Effector CD4-positive, alpha-beta T cell (primary cell): ENCODE data around the gene PODN.

Experiments
- DNase-seq: peaks from one replicate; pipeline ENCODE4 v3.0.0-alpha.2; 2020

Gene PODN

DNA sequence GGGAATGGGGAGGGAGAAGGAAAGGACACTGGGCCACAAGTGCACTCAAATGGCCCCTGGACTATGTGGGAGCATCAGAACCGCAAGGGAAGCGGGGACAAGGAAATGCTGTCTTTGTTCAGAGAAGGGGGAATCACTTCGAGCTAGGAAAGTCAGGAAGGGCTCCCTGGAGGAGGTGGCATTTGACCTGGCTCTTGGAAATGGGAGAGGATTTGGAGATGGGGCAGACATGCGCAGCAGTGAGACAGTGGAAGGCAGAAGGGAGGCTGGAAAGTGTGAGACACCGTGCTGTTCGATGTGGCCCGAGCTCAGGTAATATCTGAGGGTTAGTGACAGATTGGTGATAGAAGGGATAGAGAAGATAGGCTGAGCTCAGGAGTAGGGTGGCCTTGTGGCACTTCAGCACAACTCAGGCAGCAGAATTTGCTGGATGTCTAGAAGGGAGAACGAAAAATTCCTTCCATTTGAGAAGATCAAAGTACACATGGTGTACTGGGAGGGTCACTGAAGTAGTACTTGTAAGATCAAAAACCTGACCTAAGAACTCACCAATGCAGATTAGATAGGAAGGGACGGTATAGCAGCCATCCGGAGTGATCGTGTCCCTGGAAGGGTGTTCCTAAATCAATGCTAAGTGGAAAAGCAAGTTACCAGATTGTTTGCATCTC is 55.1 kb downstream of the PODN start:
- no peak for DNase-seq

DNA sequence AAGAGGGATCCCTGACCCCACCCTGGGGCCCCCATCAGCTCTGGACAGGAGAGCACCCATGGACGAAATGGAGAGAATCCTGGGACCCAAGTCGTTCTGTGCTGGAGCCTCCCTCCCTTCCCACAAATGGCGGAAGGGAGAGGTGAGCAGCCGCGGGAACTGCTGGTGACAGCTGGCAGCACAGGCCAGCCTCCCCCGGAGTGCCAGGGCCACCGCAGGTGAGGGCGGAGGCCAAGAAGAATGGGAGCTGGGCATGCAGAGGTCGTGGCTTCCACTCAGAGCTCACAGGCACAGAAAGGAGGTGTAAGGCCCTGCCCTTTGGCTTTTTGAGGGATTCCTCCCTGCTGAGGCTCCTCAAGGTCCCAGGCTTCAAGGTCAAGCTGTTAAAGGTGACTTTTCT is 55.8 kb downstream of the PODN start:
- DNase-seq: no peak

DNA sequence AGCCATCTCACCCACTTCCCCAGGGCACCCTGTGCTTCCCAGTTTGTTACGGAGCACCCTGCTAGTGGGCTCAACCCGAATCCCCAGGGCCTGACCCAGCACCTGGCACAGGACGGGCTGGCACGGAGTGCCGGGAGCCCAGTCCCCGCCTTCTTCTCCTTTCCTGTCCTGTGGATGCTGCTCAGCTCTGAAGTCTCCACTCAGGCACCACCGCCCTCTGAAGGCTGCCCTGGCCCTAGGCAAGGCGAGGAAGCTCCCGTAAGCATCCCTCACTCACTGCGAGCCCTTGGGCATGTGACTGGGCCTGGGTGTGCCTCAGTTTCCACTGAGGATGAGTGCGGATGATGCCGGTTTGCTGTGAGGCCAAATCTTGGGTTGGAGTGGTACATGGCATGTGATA is 58.6 kb downstream of the PODN start:
- no peak for DNase-seq

DNA sequence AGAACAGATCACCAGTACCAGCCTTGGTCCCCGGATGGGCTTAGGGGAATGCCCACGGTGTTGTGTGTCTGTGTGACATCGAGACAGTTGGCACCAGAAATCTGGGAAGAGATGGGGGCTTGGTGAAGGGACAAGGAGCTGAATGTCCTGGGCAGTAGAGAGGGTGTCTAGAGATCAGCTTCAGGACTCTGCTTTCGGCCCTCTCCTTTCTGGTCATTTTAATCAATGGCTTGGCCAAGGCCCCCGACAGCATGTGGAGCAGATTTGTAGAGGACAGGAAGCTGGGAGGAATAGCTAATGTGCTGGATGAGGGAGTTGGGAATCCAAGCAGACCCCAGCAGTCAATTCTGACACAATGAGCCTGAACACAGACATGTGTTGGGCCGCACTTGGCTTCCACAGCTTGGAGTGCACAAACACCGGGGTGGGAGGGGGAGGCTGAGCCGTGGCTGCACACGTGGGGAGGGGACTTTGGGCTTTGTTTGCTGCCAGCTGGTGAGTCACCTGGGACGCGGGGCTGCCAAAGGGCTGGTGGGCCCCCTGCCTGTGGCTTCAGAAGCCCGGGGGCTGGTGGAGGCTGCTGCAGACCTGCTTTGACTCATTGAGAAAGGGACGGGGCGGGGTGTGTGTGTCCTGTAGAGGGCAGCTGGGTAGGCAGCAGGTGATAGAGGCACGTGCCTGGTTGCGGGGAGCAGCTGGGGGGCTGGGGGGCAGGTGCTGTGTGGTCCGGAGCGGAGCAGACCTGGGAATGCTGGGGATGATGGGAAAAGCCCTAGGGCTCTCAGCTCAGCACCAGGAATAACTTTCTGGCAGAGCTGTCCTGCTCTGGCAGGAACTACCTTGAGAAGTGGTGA is 59.5 kb downstream of the PODN start:
- DNase-seq: no peak

DNA sequence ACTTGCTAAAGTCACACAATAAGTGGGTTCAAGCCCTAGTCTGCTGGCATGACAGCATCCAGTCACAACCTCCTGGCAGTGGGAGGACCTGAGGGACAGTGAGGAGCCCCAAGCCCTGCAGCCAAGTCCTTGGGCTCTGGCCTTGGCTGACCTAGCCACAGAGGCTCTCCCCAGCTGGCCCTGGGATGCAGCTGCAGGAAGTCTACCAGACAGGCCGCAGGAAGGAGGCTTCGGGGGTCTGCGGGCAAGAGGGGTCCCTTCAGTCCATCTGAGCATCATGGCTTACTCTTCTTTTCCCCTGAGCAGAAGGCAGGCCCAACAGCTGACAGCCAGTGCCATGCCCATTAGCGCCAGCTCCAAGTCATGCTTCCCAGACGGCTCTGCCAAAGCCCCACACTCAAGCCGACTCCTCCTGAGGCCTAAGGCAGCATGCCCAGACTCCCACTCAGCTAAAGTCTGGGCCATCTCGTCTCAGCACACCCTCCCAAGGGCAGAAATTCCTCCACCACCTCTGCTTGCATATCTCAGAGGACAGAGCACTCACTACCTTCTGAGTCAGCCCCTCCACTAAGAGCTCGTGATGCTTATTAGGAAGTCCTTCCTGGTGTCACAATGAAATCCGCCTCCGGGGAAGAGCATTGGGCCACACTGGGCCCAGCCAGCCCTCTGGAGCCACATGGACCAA is 60.3 kb downstream of the PODN start:
- DNase-seq: no peak

DNA sequence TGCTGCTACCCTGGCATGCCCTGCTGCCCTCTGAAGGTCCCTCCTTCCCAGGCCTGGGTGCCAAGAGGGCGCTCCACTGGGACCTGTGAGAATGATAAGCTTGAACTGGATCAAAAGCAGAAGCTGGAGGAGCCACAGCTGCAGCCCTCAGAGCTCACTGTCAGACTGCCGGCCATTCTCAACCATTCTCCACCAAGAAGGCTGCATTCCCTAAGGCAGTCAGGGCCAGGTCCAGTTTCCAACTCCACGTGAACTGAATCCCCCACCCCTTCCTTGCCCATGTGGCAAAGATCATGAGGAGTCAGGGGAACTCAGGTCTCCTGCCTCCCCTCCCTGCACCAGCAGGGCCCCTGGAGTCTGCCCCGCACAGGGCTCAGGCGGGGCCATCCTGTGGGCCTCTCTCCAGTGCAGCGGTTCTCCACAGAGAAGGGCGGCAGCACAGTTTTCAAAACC is 61.0 kb downstream of the PODN start:
- no peak for DNase-seq

DNA sequence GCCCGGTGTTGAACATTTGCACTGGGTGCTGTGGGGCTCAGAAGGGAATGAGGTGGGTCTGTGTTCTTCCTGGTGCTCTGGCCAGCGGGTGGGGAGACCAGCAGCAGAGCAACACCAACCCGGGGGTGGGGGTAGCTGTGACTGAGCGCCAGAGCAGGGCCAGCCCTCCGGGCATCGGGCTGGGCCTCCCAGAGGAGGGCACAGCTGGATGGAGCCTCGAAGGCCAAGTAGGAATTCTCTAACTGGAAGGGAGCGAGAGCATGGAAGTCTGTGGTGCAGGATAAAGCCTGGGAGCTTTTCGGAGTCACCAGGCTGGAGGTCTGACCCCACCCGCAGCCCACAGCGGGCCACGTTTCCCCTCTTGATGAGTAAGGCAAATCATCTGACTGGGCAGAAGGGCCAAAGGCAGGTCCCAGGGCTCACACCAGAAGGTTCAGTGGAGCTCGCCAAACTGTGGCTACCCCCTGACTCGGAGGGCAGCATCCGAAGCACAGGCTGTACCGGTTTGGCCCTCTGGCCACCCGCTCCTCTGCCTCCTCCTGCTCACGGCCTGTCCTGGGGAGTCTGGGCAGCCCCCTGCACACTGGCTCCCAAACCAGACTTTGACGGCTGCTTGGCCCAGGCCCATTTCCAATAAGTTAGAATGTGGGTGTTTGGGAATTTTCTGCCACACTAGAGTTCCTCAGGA is 61.6 kb downstream of the PODN start:
- no peak for DNase-seq

DNA sequence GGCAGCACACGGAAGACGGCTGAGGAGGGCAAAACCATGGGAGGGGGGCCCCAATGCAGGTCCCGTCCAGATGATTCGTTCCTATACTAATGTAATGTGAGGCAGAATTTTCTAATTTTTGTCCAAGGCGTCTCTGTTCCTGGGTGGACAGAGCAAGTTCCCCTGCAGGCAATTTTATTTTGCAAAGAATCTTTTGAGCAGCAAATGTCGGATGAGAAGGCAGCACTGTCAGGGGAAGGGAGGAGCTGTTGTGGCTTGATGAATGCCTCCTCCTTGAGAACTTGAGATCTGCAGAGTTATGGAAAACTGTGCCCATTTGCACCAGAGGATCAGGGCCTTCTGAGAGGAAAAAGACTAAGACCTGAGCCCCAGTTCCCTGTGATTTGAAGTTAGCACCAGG is 63.1 kb downstream of the PODN start:
- DNase-seq: no peak

DNA sequence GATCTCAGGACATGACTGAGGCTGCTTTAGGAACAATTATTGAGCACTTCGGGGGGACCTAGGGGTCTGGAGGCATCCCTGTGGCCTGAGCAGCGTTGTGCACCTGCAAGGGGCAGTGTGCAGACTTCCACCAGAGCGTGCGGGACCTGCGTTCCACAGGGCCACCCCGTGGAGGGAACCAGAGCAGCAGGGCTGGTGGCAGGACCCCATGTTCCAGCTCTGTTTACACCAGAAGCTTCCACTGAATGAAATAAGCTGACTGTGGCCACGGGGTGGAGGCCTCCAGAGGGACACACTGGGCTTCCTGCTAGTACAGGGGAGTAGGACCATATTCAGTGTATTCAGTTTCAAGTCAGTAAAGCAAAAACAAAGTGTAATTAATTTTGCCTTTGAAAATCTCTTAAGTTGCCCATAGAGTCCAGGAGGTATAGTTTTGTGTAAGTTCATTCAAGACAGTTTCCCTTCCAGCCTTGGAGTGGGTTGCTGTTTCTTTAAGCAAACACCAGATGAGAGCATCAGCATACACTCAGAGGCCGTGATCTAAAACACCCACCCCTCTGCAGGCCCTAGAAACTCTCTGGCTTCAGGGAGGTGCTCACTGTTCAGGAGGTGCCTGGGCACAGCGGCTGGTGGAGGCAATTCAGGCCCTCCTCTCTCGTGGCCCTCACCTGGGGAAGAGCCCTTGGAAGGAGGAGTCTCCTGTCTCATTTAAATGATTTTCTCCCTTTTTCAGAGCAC is 63.8 kb downstream of the PODN start:
- no peak for DNase-seq

DNA sequence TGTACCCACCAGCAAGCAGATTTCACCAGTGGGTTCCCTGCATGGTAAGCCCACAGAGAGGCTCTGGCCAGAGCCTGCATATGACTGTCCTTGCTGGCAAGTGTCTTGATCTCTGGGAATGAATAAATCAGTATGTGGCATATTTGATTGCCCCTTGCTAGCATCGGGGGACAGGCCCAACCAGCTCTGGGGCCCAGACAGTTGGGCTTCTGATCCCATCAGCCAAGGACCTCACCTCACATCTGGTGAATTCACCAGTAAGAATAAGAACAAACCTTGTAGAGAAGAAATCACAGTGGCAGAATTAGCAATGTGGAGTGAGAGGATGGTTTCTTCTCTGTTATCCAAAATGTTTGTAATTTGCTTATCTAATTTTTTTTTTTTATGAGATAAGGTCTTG is 64.5 kb downstream of the PODN start:
- DNase-seq: no peak

DNA sequence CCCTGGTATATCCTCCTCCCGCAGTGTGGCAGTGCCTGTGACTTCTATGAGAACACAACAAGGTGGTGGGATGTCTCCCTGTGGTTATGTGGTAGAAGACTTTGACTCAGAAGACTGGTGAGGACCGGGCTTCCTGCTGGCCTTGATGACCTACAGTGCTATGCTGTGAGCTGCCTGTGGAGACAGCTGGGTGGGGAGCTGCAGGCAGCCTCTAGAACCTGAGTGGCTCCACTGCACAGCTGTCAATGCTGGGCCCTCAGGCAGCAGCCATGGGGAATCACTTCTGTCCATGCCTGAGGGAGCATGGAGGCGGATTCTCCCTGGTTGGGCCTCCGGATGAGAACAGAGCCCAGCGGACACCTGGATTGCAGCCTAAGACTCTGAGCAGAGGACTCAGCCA is 65.5 kb downstream of the PODN start:
- no peak for DNase-seq

DNA sequence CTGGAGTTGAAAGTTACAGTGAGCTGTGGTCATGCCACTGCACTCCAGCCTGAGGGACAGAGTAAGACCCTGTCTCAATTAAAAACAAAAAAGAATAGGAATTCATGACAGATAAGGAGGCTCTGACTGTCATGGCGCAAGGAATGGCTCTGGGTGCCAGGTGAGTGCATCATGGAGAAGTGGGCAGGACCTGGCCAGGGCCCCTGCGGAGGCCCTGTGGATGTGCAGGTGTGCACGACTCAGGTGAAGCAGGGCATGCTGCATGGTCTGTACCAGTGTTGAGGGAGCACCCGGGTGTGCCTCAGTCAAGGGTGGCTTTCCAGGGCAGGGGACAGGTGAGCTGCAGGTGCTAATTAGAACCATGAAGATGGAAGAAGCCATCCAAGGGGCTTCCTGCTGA is 66.4 kb downstream of the PODN start:
- no peak for DNase-seq

DNA sequence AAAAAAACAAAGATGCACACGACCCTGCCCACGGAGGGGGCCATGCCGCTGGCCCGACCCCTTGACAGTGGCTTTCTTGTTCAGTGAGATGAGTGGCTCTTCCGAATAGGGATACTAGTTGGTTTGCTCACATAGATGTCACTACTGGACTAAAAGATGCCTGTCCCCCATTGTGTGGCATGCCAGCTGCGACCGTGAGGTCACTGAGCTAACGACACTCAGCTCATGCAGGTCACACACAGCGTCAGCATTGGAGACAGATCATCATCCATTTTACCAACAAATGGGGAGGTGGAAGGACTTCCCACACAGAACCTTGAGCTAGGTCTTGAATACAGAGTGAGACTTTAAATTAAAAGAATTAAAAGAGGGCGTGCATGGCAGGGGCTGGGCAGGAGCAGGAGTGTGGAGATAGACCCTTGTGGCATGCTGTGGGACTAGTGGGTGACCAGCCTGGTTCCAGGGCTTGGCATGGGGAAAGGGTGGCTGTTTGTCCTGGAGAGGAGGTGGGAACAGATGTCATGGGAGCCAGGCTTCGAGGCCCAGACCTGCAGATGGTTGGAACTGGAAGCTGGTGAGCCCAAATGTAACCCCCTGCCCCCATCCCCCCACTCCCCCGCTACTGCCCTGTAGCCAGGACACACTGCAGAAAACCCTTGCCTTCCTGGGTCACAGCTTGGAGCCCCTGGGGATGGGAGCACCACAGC is 68.0 kb downstream of the PODN start:
- DNase-seq: no peak

DNA sequence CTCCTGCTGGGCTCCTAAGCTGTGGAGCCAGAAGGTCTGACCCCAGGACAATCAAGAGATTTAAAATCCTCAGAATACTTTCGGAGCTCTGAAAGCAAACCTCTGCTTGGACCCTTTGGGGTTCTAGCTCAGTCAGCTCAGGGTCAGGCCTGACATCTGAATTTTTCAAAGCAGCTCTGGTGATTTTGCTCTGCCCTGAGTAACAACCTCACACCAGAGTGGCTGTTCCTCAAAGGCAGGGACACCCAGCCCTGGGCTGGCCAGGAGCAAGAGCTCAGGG is 68.5 kb downstream of the PODN start:
- no peak for DNase-seq

DNA sequence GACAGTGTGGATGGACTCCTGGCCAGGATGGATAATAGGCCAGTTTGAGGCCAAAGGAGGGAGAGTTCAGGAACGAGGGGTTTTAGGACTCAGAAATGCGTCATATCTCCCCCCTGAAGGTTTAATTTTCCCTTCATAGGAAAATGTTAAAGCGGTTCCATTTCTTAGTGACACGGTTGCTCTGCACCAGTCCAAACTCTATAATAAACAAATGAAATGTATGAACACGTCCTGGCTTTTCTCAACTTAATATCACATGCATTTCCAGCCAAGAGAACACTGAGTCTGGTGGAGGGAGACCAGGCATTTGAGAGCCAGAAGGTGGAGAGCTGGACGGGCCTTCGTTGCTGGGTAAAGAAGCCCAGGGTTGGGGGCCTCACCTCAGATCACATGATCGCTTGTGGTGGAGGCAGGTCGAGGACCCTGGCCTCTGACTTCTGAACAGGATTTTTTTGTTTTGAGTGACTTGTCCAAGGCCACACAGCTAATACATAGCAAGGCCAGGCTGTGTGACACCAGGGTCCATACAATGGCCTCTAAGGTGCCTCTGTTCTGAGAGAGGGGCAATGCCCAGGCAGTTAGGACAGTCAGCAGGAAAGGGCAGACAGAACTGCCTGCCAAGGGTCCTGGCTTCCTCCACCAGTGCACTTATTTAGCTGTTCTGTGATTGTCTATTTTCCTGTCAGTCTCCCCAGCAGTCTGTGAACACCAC is 69.0 kb downstream of the PODN start:
- DNase-seq: no peak

DNA sequence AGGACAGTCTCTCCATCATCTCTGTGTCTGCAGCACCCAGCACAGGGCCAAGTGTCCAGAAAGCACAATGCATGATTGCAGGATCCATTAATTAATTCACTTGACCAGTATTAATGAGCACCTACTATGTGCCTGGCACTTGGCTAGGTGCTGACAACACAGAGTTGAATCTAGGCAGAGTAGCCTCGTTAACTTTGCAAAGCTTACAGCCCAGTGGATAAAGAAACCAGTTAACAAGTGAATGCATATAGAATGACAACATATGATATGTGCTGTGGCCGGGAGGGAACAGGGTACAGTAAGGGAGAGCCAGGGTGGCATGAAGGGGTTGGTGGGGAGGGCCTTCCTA is 69.6 kb downstream of the PODN start:
- DNase-seq: no peak

DNA sequence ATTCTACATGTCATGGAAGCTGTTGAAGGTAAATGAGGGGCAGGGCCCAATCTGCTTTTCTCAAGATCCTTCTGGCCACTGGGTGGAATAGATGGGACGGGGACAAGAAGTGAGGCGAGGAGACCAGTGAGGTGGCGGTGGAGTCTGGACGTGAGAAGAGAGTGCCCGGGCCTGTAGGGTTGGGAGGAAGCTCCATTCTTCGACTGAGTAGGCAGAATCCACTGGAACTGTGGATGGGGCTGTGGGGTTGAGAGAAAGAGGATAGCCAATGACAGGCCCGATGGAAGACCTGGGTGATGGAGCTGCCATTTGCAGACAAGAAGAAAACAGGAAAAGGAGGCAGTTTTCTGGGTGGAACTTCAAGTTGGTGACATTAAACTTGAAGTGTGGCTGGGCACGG is 70.2 kb downstream of the PODN start:
- DNase-seq: no peak

DNA sequence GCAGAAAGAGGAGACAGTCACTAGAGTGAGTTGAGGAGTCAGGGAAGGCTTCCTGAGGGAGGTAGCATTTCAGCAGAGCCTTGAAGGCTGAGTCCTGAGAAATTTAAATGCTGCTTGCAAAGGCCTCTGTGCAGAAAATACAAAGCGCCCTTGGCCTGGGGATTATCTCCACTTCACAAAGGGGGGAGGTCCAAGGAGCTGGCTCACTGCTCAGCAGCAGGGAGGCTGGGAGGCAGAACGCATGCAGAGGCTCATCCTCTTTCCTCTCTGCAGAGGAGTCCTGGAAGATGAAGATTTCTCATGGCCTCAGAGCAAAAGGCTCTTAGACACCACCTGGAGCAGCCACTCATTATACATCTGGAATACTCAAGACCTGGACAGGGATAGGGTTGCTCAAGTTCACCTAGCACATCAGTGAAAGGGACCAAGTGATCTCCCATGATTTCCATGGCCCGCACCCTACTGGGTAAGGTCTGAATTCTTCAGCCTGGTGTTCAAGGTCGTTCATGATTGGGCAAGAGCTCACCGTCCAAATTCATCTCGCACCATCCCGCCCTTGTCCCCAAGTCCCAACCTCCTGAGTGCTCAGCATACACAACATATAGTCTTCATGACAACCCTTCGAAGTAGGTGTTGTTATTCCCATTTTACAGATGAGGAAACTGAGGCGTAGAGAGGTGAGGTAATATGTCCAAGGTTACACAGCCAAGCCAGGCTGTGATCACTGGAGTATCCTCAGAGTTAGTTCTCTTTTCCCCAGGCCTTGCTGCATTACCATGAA is 71.4 kb downstream of the PODN start:
- DNase-seq: no peak

DNA sequence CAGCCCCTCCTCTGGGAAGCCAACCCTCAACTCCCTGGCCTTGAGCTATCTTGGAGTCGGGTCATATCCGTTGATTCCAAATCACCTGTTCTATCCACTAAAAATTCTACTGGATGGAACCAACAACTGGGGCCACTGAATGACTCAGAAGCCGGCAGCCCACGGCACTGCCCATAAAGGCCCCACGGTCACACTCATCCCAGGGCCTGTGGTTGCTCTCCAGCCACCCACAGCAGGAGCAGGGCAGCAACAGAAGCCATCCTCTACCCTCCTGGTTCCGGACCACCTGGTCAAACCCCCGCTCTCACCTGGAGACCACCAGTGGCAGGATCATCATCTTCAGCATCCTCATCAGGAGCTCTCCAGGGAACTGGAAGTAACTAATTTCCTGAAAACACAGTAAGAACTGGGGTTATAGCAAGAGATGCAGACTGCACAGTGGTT is 72.1 kb downstream of the PODN start:
- no peak for DNase-seq
